GM10847 (cell line): ENCODE data around the gene ADARB2.

ENCODE experiments used
- POLR2A ChIP-seq: IDR thresholded peaks from 2 replicates; pipeline ENCODE4 v1.6.1; 2011; ENCODE audit not compliant: insufficient read length; ENCODE audit errors: extremely low read depth

ADARB2 gene

GRCh38 chr10:1630304-1630703 is 107.0 kb downstream of the ADARB2 start:
- TF ChIP-seq POLR2A: no peak

DNA sequence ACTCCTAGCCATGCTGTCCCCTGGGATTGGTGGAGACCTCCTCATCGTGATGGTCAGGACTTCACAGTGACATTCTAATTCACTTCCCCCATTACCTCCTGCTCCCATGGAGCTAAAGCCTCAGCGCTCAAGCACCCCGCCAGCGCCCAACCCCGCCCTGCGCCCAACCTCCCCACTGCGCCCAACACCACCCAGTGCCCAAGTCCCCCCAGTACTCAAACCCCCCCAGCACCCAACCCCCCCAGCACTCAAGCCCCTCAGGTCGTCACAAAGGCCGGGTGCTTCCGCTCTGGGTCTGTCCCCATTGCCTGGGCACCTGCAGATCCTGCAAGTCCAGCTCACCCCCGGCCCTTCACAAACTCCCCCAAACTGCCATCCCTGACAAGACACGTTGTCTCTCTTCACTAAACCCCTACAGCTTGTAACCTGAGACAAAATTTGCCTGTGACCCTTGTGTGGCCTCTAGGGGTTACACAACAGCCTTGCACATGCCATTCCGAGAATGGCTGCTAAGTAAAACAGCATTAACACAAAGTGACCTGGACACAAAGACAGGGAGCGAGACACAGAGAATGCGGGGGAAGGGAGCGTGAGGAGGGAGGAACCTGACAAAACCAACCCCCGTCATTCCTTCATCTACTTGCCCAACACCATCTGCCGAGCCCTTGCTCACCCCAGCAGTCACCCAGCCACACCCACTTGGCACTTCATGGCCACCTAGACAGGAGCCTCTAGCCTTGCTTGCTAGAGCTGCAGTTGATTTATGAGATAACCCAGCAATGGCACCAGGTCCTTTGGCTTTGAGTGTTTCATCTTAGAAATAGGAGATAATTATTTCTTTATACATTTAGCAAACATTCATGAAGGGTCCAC is 107.8 kb downstream of the ADARB2 start:
- TF ChIP-seq POLR2A: no peak

GRCh38 chr10:1628757-1629156 is 108.6 kb downstream of the ADARB2 start:
- no peak for TF ChIP-seq POLR2A

DNA sequence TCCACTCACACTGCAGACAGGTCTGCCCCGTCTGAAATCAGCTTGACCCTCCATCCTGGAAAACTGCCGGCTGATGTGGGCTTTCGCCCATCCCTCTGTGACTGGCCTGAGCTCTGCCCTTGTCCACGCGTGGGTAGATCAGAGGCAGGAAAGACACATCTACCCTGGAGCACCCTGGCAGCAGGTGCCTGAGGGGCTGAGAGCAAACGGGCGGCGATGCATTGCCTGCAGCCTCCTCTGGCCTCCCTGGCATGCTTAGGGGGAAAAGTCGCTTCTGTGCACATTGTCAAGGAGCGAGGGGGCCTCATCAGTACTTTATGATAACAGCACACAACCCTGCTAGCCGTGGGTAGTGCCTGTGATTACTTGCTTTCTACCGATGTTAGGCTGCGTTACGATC is 109.4 kb downstream of the ADARB2 start:
- no peak for TF ChIP-seq POLR2A

- TF ChIP-seq POLR2A: no peak
Measured at GRCh38 chr10:1626835-1627234, 110.5 kb downstream of the ADARB2 start.

- TF ChIP-seq POLR2A: no peak
Measured at GRCh38 chr10:1626410-1626809, 110.9 kb downstream of the ADARB2 start.

- TF ChIP-seq POLR2A: no peak
Measured at GRCh38 chr10:1625731-1626130, 111.6 kb downstream of the ADARB2 start.

- TF ChIP-seq POLR2A: no peak
Measured at GRCh38 chr10:1625079-1625478, 112.2 kb downstream of the ADARB2 start.

- no peak for TF ChIP-seq POLR2A
Measured at GRCh38 chr10:1624240-1624639, 113.1 kb downstream of the ADARB2 start.

DNA sequence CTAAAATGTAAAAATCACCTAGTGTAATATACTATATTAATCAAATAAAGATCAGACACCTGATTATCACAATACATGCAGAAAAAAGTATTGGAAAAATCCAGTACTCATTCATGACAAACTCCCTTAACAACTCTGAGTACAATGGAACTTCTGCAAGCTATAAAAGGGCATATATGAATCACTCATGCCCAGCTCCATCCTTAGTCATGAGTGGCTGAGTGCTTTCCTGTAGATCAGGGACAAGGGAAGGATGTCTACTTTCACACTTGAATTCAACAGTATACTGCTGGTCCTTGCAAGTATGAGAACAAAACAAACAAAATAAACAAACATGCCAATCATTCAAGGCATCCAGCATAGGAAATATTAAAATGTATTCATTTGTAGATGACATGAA is 116.5 kb downstream of the ADARB2 start:
- TF ChIP-seq POLR2A: no peak

DNA sequence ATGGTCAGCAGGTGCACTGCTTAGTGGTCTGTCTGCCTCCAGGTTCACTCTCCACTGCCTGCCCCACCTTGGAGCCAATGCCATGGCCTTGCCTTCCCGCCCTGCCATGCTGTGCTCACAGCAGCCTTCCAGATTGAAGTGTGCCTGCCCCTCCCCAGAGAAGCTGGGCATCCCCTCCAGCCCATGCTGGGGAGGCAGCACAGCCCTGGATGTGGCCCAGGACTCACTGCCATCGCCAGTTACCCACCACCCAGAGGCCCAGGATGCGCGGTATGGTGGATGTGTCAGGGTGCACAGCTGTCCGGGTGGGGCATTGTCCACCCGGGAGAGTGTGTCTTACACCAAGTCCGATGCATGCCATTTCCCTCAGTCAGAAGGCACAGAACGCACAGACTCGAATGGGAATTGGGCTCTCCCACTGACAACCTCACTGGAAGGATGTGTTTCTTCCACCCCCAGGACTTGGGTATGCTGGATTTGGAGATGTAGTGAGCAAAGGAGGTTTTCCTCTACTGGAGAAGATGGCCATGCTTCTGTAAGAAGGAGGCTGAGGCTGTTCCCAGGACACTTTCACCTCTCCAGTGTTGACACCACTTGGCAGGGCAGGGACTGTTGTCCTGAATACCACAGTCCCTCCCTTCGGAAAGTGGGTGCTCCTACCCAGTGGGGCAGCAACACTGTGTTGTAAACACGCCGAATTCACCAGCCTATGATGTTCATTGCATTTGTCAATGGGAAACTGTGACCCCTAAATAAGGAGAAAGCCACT is 122.0 kb downstream of the ADARB2 start:
- TF ChIP-seq POLR2A: no peak

GRCh38 chr10:1613511-1613910 is 123.8 kb downstream of the ADARB2 start:
- no peak for TF ChIP-seq POLR2A

- TF ChIP-seq POLR2A: no peak
Measured at GRCh38 chr10:1612908-1613307, 124.4 kb downstream of the ADARB2 start.

GRCh38 chr10:1611936-1612550 is 125.3 kb downstream of the ADARB2 start:
- TF ChIP-seq POLR2A: no peak

DNA sequence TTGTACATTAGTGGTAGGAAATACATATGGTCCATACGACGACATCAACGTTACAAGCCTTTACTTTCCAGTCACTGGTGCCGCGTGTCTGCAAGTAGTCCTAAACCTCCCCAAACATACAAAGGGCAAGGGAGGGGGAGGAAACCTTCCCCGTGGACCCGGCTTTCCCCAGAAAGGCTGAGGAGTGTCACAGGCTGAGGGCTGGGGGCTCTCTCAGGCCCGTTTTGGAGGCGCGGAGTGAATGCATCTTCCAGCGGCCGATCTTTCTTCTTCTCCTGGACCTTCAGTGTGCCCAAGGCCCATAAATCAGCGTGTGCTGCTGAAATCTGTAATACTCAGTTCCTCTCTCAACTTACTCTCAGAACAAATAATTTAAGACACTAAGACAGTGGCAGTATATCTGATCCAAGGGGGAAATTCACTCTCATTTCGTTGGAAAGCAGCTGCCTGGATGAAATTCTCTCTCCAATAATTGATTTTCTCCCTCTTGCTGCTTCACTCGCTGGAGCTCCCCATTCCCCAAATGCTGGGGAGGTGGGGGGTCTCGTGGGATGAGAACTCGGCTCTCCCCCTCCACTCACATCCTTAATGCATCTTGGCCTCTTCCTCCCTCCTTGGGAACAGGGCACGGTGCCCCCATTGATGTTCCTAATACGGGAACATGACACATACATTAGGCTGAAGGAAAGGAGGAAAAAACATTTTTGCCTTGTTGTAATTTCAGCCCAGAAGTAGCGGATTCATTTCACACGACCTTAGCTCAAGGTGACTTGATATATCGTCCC is 126.1 kb downstream of the ADARB2 start:
- no peak for TF ChIP-seq POLR2A
